ENCODE data around the gene CNGB1.
"Not testable (repeated sequence)": the region's sequence is repeated elsewhere in the genome, so short reads cannot be mapped to it uniquely, and the experiment has no call there.

Gene CNGB1

GRCh38 chr16:57848181-57848580 is 122.7 kb downstream of the CNGB1 start:
- DNase-seq, result no peak

- DNase-seq, result not testable (repeated sequence)
These were observed 124.0 kb downstream of the CNGB1 start for GRCh38 chr16:57846931-57847330.

- no peak for DNase-seq
These were observed 124.7 kb downstream of the CNGB1 start for GRCh38 chr16:57846078-57846697.

- no peak for DNase-seq
These were observed 125.8 kb downstream of the CNGB1 start for GRCh38 chr16:57845115-57845514.

GRCh38 chr16:57844416-57845030 is 126.4 kb downstream of the CNGB1 start:
- no peak for DNase-seq

- no peak for DNase-seq
These were observed 127.5 kb downstream of the CNGB1 start for GRCh38 chr16:57843400-57843799.

GRCh38 chr16:57842601-57843000 is 128.3 kb downstream of the CNGB1 start:
- DNase-seq, result no peak

- DNase-seq, result no peak
These were observed 130.1 kb downstream of the CNGB1 start for GRCh38 chr16:57840833-57841232.

GRCh38 chr16:57838161-57838560 is 132.8 kb downstream of the CNGB1 start:
- DNase-seq, result no peak

GRCh38 chr16:57837305-57838125 is 133.4 kb downstream of the CNGB1 start:
- no peak for DNase-seq

- DNase-seq, result not testable (repeated sequence)
These were observed 135.5 kb downstream of the CNGB1 start for GRCh38 chr16:57835439-57835838.

GRCh38 chr16:57834936-57835335 is 136.0 kb downstream of the CNGB1 start:
- DNase-seq, result no peak

All from stimulated activated CD4-positive, alpha-beta T cell treated with anti-CD3 and anti-CD28 coated beads, Interleukin-4, amount 100 ng/mL, for 1 hour (primary cell).